HG03342 (cell line): Measurements from ENCODE around the gene OR51I2.

Source experiments
- ATAC-seq: cut with Tn5 transposase; IDR thresholded peaks from one replicate; pipeline ENCODE4 v1.9.1; 2021; ENCODE audit warnings: mild to moderate bottlenecking, moderate library complexity; ENCODE audit not compliant: unreplicated experiment

Gene OR51I2

GRCh38 chr11:5449023-5449422, at the start of gene OR51I2:
Gene OR51I2 (plus strand): TSS chr11:5449323. CDS start chr11:5453489, 4,166 bp downstream.
- no peak for ATAC-seq

GRCh38 chr11:5405173-5405572, 44.0 kb upstream of the OR51I2 start:
- ATAC-seq: no peak

GRCh38 chr11:5420993-5421392, 28.1 kb upstream of the OR51I2 start:
- no peak for ATAC-seq

- ATAC-seq: no peak
These were observed 27.3 kb upstream of the OR51I2 start, which contains the start of gene OR51Q1 for GRCh38 chr11:5421811-5422210. Gene OR51Q1 (plus strand): TSS chr11:5422111. CDS start chr11:5422201, 90 bp downstream.

- ATAC-seq: no peak
These were observed 26.0 kb upstream of the OR51I2 start for GRCh38 chr11:5423131-5423530.

- ATAC-seq: no peak
These were observed 7.7 kb upstream of the OR51I2 start, which contains the start of gene OR51I1 for GRCh38 chr11:5441414-5441813. Gene OR51I1 (minus strand): TSS chr11:5441514. CDS start chr11:5441514, 0 bp downstream.

GRCh38 chr11:5443835-5444393, 5.2 kb upstream of the OR51I2 start:
- ATAC-seq: no peak

- no peak for ATAC-seq
These were observed 309 bp downstream of the OR51I2 start for GRCh38 chr11:5449432-5449831.

GRCh38 chr11:5460983-5461621, 12.0 kb downstream of the OR51I2 start:
- ATAC-seq: no peak

- ATAC-seq: no peak
These were observed 18.4 kb downstream of the OR51I2 start for GRCh38 chr11:5467527-5467926.

- no peak for ATAC-seq
These were observed 24.8 kb downstream of the OR51I2 start for GRCh38 chr11:5473921-5474320.

- peak; percentile 94 for ATAC-seq
These were observed 27.2 kb downstream of the OR51I2 start for GRCh38 chr11:5476186-5476819.

- no peak for ATAC-seq
These were observed 36.9 kb downstream of the OR51I2 start for GRCh38 chr11:5486003-5486402.

- ATAC-seq: no peak
These were observed 37.3 kb downstream of the OR51I2 start for GRCh38 chr11:5486421-5486820.

GRCh38 chr11:5488385-5488784, 39.3 kb downstream of the OR51I2 start, which contains the start of gene OR52D1:
Gene OR52D1 (plus strand): TSS chr11:5488685. CDS start chr11:5488707, 22 bp downstream.
- no peak for ATAC-seq

GRCh38 chr11:5488798-5489399, 39.8 kb downstream of the OR51I2 start:
- no peak for ATAC-seq

GRCh38 chr11:5489576-5490357, 40.6 kb downstream of the OR51I2 start:
- ATAC-seq: no peak

- no peak for ATAC-seq
These were observed 50.5 kb downstream of the OR51I2 start for GRCh38 chr11:5499671-5500070.

GRCh38 chr11:5500393-5500801, 51.3 kb downstream of the OR51I2 start:
- no peak for ATAC-seq

- ATAC-seq: no peak
These were observed 55.3 kb downstream of the OR51I2 start for GRCh38 chr11:5504403-5504921.
